ENCODE measurements around the gene GPR142.
"Not testable (repeated sequence)": the region's sequence is repeated elsewhere in the genome, so short reads cannot be mapped to it uniquely, and the experiment has no call there.

Gene GPR142

GRCh38 chr17:74393346-74393942, 26.1 kb downstream of the GPR142 start:
- DNase-seq (ENCODE audit: low spot score) = no peak

GRCh38 chr17:74394275-74394950, 27.1 kb downstream of the GPR142 start:
- DNase-seq (ENCODE audit: low spot score) = no peak

- DNase-seq (ENCODE audit: low spot score) = no peak
Measured at GRCh38 chr17:74394977-74395376, 27.7 kb downstream of the GPR142 start.

DNA sequence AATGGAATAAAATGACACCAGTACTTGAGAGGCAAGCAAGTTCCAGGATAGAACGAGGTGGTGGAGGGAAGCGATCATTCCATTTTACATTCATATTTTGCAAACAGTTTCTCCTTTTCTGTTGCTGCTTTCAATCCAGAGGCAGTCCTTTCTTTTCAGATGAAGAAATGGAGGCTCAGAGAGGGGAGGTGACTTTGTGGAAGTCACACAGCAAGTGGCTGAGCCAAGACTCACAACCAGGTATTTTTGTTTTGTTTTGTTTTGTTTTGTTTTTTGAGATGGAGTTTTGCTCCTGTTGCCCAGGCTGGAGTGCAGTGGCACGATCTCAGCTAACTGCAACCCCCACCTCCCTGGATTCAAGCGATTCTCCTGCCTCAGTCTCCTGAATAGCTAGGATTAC, 29.3 kb downstream of the GPR142 start:
- DNase-seq (ENCODE audit: low spot score) = no peak

GRCh38 chr17:74402048-74402447, 34.7 kb downstream of the GPR142 start:
- DNase-seq (ENCODE audit: low spot score) = no peak

DNA sequence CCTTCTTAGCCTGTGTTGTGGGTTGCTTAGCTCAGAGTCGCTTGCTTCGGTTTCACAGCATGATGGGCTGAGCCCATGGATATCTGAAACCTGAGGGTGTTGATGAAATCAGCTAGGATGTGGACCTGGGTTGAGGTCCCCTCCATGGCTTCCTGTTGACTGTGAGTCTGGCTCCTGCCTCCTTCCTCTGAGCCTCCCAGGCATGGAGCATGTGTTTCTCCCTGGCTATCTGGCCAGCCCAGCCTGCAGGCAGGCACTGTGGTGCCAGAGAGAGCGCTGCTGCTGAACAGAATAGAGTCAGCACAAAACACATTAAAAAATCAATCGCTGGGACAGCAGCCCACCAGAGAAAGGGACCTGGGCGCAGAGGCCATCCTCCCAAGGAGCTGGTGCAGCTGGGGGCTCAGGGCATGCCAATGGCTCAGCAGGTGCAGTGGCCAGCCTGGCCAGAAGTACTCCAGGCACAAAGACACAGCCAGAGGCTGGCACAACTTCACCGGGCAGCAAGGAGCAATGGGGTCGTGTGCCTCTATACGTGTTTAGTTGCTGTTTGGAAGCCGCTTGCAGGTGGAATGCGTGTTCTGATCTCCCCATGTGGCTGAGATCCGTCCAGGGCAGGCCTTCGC, 36.3 kb downstream of the GPR142 start:
- no peak for DNase-seq (ENCODE audit: low spot score)

DNA sequence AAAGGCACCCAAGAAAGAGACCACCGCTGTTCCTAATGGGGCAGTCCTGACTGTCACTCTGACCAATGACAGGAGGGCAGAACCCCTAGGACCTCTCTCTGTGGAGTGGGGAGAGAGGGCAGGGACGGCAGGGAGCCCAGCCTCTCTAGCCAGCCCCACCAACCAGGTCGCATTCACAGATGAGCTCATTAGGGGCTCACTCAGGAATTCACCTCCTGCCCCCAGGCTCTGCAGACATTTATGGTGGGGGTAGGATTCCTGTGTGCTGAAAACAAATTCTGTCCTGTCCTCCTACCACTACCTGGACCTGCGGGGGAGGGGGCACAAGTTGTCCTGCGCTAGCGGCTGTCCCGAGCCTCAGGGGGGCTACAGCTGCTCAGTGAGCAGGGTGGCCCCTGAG, 36.9 kb downstream of the GPR142 start:
- DNase-seq (ENCODE audit: low spot score) = no peak

DNA sequence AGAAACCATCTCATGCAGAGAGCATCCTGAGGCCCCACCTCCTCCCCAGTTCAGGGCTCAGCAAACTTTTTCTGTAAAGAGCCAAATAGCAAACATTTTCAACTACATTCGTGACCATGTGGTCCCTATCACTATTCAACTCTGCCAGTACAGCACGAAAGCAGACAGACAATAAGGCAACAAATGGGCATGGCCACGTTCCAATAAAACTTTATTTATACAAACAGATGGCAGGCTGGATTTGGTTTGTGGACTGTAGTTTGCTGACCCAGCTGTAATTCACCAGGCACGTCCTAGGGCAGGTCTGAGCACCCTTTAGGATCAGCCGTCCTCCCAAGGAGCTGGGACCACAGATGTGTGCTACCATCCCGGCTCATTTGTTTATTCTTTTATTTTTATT, 37.5 kb downstream of the GPR142 start:
- no peak for DNase-seq (ENCODE audit: low spot score)

DNA sequence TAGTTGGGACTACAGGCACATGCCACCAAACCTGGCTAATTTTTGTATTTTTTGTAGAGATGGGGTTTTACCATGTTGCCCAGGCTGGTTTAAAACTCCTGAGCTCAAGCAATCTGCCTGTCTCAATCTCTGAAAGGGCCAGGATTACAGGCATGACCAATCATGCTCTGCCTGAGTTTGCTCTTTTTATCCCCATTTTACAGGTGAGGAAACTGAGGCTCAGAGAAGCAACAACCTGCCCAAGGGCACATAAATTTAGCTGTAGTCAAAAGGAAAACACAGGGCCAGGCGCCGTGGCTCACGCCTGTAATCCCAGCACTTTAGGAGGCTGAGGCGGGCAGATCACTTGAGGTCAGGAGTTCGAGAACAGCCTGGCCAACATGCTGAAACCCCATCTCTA, 38.0 kb downstream of the GPR142 start:
- DNase-seq (ENCODE audit: low spot score) = not testable (repeated sequence)

DNA sequence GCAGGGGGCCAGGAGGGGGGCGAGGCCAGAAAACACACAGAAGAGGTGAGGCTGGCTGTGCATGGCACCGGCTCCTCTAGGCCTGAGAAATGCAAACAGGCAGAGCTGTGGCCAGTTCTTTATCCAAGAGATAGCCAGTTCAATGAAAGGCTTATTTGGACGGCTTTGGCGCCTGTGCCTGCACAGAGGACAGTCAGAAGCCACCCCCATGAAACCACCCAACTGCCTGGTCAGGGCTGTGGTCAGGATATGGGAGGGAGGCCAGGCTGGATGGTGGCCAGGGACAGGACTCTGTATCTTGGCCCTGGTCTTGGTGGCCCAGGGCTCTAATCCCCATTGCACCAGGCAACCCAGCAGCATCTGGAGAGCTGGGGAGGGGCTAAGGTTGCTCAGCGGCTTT, 40.1 kb downstream of the GPR142 start:
- no peak for DNase-seq (ENCODE audit: low spot score)

GRCh38 chr17:74408262-74408661, 41.0 kb downstream of the GPR142 start:
- peak; percentile 28 for DNase-seq (ENCODE audit: low spot score)

- DNase-seq (ENCODE audit: low spot score) = no peak
Measured at GRCh38 chr17:74408815-74409214, 41.5 kb downstream of the GPR142 start.

GRCh38 chr17:74410001-74410443, 42.7 kb downstream of the GPR142 start:
- DNase-seq (ENCODE audit: low spot score) = no peak

- DNase-seq (ENCODE audit: low spot score) = no peak
Measured at GRCh38 chr17:74412581-74412980, 45.3 kb downstream of the GPR142 start.

DNA sequence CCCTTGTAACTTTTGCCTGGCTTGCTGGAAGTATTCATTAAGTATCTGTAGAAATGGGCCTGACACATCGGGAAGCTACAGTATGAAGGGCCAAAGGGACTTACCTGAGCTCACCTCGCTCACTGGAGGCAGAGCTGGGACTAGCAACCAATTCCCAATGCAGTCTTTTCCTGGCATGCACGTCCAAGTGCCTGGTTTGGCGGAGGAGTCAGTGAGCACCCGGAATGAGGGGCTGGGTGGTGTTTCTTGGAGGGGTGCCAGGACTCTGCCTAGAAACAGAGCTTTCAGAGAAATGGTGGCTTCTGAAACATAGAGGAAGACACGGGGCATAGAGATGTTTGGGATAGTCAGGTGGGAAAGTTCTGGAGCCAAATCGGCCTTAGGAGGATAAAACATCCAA, 46.2 kb downstream of the GPR142 start:
- DNase-seq (ENCODE audit: low spot score) = no peak

DNA sequence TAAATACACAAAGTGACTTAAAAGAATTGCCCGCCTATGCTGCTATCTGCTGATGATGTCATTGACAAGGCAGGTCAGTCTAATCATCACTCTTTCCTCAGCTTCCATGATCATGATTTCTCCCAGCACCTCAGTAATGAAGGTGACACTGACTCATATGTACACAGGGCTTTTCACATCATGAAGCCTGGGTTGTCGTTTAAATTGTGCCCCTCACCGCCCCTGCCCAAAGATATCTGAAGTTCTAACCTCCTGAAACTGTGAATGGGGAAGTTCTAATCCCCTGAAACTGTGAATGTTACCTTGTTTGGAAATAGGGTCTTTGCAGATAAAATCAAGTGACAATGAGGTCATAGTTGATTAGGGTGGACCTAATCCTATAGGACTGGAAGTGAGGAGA, 47.2 kb downstream of the GPR142 start:
- DNase-seq (ENCODE audit: low spot score) = no peak

DNA sequence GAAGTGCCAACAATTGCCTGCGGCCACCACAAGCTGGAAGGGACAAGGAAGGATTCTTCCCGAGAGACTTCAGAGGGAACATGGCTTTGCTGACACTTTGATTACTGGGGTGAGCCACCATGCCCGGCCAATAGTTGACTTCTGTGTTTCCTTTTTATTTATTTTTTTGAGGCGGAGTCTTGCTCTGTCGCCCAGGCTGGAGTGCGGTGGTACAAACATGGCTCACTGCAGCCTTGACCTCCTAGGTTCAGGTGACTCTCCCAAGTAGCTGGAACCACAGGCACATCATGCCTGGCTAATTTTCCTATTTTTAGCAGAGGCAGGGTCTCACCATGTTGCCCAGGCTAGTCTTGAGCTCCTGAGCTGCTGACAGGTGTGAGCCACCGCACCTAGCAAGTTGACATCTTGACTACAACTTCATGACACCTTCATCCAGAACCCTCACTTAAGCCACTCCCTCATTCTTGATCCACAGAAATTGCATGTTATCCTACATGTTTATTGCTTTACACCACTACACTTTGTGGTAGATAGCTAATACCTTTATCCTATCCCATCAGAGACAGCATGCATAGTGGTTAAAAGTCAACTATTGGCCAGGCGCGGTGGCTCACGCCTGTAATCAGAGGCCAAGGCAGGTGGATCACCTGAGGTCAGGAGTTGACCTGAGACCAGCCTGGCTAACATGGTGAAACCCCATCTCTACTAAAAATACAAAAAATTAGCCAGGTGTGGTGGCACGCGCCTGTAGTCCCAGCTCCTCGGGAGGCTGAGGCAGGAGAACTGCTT, 48.5 kb downstream of the GPR142 start:
- DNase-seq (ENCODE audit: low spot score) = no peak

- peak; percentile 90 for DNase-seq (ENCODE audit: low spot score)
Measured at GRCh38 chr17:74417178-74418045, 50.1 kb downstream of the GPR142 start.

- DNase-seq (ENCODE audit: low spot score) = no peak
Measured at GRCh38 chr17:74419928-74420411, 52.7 kb downstream of the GPR142 start.
